ENCODE data around the gene BATF3. TPM values are rescaled to one million over a fixed set of nuclear protein-coding genes. Genes with fewer than 3 reads are reported as not detected.

BATF3 gene
- total RNA-seq, 1 experiment from 2014 or later, result 3.1 TPM

Other genes starting within 250 kb of the BATF3 start
- 17.8 and 37.4 TPM in 2 replicates for gene ATF3, start 91.1 kb downstream of the BATF3 start, total RNA-seq (2014; rRNA removed; shearing (Covaris generic))
- gene NSL1, start 91.9 kb upstream of the BATF3 start, total RNA-seq (2014; rRNA removed; shearing (Covaris generic)), result 61.3 and 79.2 TPM in 2 replicates
- gene TATDN3, start 92.1 kb upstream of the BATF3 start, total RNA-seq (2014; rRNA removed; shearing (Covaris generic)), result 17.9 and 18.7 TPM in 2 replicates
- not detected in 2 replicates for gene SPATA45, start 147.8 kb upstream of the BATF3 start, total RNA-seq (2014; rRNA removed; shearing (Covaris generic))
- gene FLVCR1, start 158.4 kb upstream of the BATF3 start, total RNA-seq (2014; rRNA removed; shearing (Covaris generic)), result 6.3 and 8.0 TPM in 2 replicates